Measurements from ENCODE around the gene ORM1. TPM values are rescaled to one million over a fixed set of nuclear protein-coding genes. Genes with fewer than 3 reads are reported as not detected.

The ORM1 gene
- total RNA-seq, 2 donors from 2014 or later: not detected

DNA sequence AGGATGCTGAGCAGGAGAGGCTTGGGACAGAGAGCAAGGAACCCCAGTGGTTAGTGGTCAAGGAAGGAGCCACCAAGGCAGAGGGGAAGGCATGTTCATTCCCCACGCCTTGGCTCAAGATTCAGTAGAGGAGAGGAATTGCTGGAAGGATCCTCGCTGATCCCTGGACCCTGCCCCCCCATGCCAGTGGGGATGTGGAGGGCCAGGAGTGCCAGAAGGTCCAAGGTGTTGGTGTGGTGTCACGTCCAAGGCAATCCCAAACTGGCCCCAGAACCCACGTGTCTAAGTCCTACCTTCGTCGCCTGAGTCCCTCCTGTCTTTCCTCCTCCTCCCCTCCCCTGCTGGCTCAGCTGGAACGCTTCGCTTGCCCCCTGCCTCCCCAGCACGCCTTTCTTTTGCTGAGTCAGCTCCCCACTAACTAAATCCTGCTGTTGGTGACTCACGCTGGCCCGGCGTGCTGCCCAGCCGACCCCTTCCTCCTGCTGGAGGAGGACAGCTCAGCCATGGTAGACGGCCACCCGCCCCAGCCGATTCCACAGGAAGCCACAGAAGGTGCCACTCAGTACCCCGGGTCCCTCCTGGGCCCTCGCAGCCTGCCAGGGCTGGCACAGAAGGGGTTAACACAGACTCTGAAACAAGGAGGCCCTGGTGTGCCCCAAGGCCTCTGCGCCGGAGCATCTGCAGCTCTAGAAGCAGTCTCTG, 37.6 kb upstream of the ORM1 start:
- DNase-seq (ENCODE audit: low spot score): no peak
- Histone ChIP-seq H3K9me3 (no peaks in the 10 kb centered on the region), H3K4me1 (replicated peaks) (no peaks in the 10 kb centered on the region), H3K27ac (no peak overlapping the region), H3K36me3 (no peaks in the 10 kb centered on the region), H3K4me3 (no peak overlapping the region), H3K27me3 (replicated peaks; ENCODE audit: insufficient read depth) (no peaks in the 10 kb centered on the region)
- WGBS: 65% methylated on average over 20 of the region's 20 CpGs
- intact Hi-C loops (cut with DNase I): no loop called here
- TF ChIP-seq, protein P1, sequence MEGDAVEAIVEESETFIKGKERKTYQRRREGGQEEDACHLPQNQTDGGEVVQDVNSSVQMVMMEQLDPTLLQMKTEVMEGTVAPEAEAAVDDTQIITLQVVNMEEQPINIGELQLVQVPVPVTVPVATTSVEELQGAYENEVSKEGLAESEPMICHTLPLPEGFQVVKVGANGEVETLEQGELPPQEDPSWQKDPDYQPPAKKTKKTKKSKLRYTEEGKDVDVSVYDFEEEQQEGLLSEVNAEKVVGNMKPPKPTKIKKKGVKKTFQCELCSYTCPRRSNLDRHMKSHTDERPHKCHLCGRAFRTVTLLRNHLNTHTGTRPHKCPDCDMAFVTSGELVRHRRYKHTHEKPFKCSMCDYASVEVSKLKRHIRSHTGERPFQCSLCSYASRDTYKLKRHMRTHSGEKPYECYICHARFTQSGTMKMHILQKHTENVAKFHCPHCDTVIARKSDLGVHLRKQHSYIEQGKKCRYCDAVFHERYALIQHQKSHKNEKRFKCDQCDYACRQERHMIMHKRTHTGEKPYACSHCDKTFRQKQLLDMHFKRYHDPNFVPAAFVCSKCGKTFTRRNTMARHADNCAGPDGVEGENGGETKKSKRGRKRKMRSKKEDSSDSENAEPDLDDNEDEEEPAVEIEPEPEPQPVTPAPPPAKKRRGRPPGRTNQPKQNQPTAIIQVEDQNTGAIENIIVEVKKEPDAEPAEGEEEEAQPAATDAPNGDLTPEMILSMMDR (IDR thresholded peaks at IDR 0.05): no peak
- TF ChIP-seq POLR2AphosphoS5 (IDR thresholded peaks at IDR 0.05): no peak
- TF ChIP-seq POLR2A (IDR thresholded peaks at IDR 0.05): no peak

DNA sequence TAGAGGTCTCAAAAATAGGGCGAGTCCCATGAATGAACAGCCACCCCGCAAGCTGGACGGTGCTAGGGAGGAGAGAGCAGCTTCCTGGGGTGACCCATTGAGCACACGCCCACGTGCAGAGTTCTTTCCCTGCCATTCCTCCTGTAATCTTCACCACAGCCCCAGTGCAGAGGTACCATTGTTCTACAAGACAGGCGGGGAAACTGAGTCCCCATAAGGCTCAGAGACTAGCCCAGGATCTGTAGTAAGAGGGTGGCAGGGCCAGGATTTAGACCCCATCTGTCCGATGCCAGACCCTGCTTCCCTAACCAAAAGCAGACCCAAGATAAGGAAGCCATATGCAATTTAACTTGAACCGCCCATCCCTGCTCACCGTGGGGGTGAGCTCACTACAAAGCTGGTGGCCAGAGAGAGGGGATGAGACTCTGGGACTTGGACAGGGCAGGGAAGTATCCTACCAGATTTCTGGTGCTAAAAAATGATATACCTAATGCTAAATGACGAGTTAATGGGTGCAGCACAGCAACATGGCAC, 36.7 kb upstream of the ORM1 start:
- WGBS: 85% methylated on average over 10 of the region's 10 CpGs
- intact Hi-C loops (cut with DNase I): no loop called here
- Histone ChIP-seq H3K4me1 (replicated peaks) (no peaks in the 10 kb centered on the region), H3K27ac (no peak overlapping the region), H3K4me3 (no peak overlapping the region), H3K36me3 (no peaks in the 10 kb centered on the region), H3K27me3 (replicated peaks; ENCODE audit: insufficient read depth) (no peaks in the 10 kb centered on the region), H3K9me3 (no peaks in the 10 kb centered on the region)
- TF ChIP-seq POLR2A (IDR thresholded peaks at IDR 0.05): no peak
- TF ChIP-seq POLR2AphosphoS5 (IDR thresholded peaks at IDR 0.05): no peak
- TF ChIP-seq, protein P1 (IDR thresholded peaks at IDR 0.05): no peak
- DNase-seq (ENCODE audit: low spot score): no peak

GRCh38 chr9:114287001-114287762, 35.7 kb upstream of the ORM1 start:
- Histone ChIP-seq H3K27me3 (replicated peaks; ENCODE audit: insufficient read depth) (no peaks in the 10 kb centered on the region), H3K4me1 (replicated peaks) (no peaks in the 10 kb centered on the region), H3K27ac (no peak overlapping the region), H3K36me3 (no peaks in the 10 kb centered on the region), H3K9me3 (no peaks in the 10 kb centered on the region), H3K4me3 (no peak overlapping the region)
- DNase-seq (ENCODE audit: low spot score): no peak
- WGBS: 82% methylated on average over 16 of the region's 16 CpGs
- TF ChIP-seq POLR2A (IDR thresholded peaks at IDR 0.05): no peak
- TF ChIP-seq, protein P1 (IDR thresholded peaks at IDR 0.05): no peak
- no peak for TF ChIP-seq POLR2AphosphoS5 (IDR thresholded peaks at IDR 0.05)
- intact Hi-C loops (cut with DNase I): no loop called here

- no peak for DNase-seq (ENCODE audit: low spot score)
- TF ChIP-seq POLR2A (IDR thresholded peaks at IDR 0.05): no peak
- TF ChIP-seq, protein P1 (IDR thresholded peaks at IDR 0.05): no peak
- TF ChIP-seq POLR2AphosphoS5 (IDR thresholded peaks at IDR 0.05): no peak
- Histone ChIP-seq H3K4me1 (replicated peaks) (no peaks in the 10 kb centered on the region), H3K36me3 (no peaks in the 10 kb centered on the region), H3K27ac (no peak overlapping the region), H3K27me3 (replicated peaks; ENCODE audit: insufficient read depth) (no peaks in the 10 kb centered on the region), H3K4me3 (no peak overlapping the region), H3K9me3 (no peaks in the 10 kb centered on the region)
- intact Hi-C loops (cut with DNase I): loop anchor here (2.0 kb wide), 1 partner anchor 175 kb away; no protein-coding TSS in a partner anchor
- WGBS: 77% methylated on average over 15 of the region's 15 CpGs
These were observed 35.1 kb upstream of the ORM1 start for GRCh38 chr9:114287763-114288192.
